Heart left ventricle (tissue), 16 donors: ENCODE data around the gene COPS8. TPM values are rescaled to one million over a fixed set of nuclear protein-coding genes. Genes with fewer than 3 reads are reported as not detected.

Source experiments
- ATAC-seq, 4 donors: fragments of 200-7000 bp; cut with Tn5 transposase; one replicate each; pipeline ENCODE4 v1.9.1; 2020 to 2022; ENCODE audit warnings: moderate library complexity in 4 of 4, mild to moderate bottlenecking in 3 of 4, moderate number of reproducible peaks in 1 of 4
- DNase-seq, 5 donors: peaks; one replicate each; pipeline ENCODE4 v3.0.0-alpha.2; 2020
- H3K27ac ChIP-seq, 12 donors: fragments of 200-600 bp; sonication (generic) in 4 of 12; one replicate each; pipeline versions ENCODE4 v1.5.0 to v1.8.0; 2016 to 2022; ENCODE audit warnings: mild to moderate bottlenecking in 2 of 12
- H3K27me3 ChIP-seq, 9 donors: fragments of 200-600 bp; sonication (generic) in 2 of 9; one replicate each; pipeline versions ENCODE4 v1.5.1 to v1.8.0; 2016 to 2022; ENCODE audit warnings: mild to moderate bottlenecking in 3 of 9
- H3K36me3 ChIP-seq, 9 donors: fragments of 200-600 bp; sonication (generic) in 2 of 9; one replicate each; pipeline versions ENCODE4 v1.5.0 to v1.8.0; 2018 to 2022; ENCODE audit warnings: mild to moderate bottlenecking in 2 of 9
- H3K4me1 ChIP-seq, 12 donors: fragments of 200-600 bp; sonication (generic) in 4 of 12; one replicate each; pipeline versions ENCODE4 v1.5.0 to v1.8.0; 2016 to 2022; ENCODE audit warnings: mild to moderate bottlenecking in 3 of 12
- H3K4me3 ChIP-seq, 12 donors: fragments of 200-600 bp; sonication (generic) in 4 of 12; one replicate each; pipeline versions ENCODE4 v1.5.0 to v1.8.0; 2017 to 2022; ENCODE audit warnings: mild to moderate bottlenecking in 9 of 12, moderate library complexity in 4 of 12
- H3K9me3 ChIP-seq, 12 donors: fragments of 200-600 bp; sonication (generic) in 4 of 12; one replicate each; pipeline versions ENCODE4 v1.5.0 to v1.8.0; 2016 to 2022; ENCODE audit warnings: mild to moderate bottlenecking in 1 of 12
- CTCF ChIP-seq, 12 donors: fragments of 200-600 bp; sonication (generic) in 4 of 12; IDR thresholded peaks; one replicate each; pipeline versions ENCODE4 v1.5.0 to v1.8.0; 2018 to 2022; ENCODE audit warnings: antibody characterized with exemption in 12 of 12, mild to moderate bottlenecking in 5 of 12
- POLR2A ChIP-seq, 2 donors: fragments of 450-650 bp; IDR thresholded peaks; one replicate each; pipeline ENCODE4 v1.6.1; 2017; ENCODE audit warnings: antibody characterized with exemption in 2 of 2, mild to moderate bottlenecking in 2 of 2, moderate library complexity in 2 of 2
- WGBS, 4 donors: extraction: QIAGEN DNeasy Blood & Tissue Kit in 2 of 4; methylation state at CpG; one replicate each; pipeline versions ENCODE4 v1.1.5 to v1.1.7; 2013 to 2018; 5-methylcytosine and 5-hydroxymethylcytosine counted together
- intact Hi-C, 10 donors: fragments of 100-400 bp; cut with DNase I; formaldehyde crosslinking; loops; one replicate each; pipeline versions ENCODE4 v1.11.1 to v1.14.2; 2022
- polyA plus RNA-seq, 2 donors: library from polyadenylated mRNA; stranded (reverse); fragments of 200-250 nt; gene quantifications; one replicate each; pipeline ENCODE4 v1.2.3, GENCODE V29; 2013
- total RNA-seq, 9 donors: library from RNA; depleted of rRNA in 2 of 9; stranded (reverse); fragments of >200 nt in 2 of 9; fragmentation: NEBNext Ultra II Directional in 3 of 9; extraction: Animal tissue kit (Norgen Biotek cat#: 25700) in 3 of 9; gene quantifications; one replicate each; pipeline versions ENCODE4 v1.1.0 to v1.2.4, GENCODE V29; 2016 to 2023
- donor health status: ischemic (EF 13 %, LVEDD 7.1; RV severe dilation, severe dysfunction).
- donor health status: healthy with polysubstance abuse.
- donor health status: DM: no; HTN: yes; CAD: no.
- donor health status: DM: no; HTN: no; CAD: no.
- donor health status: ischemic (EF 25% LVEDD 6.9; RV normal size, moderate dysfunction).
- donor health status: ischemic (EF 25% LVEDD 5.7; RV mildly dilated, moderate dysfunction).
- donor health status: healthy.
- donor health status: DM: yes; HTN: yes; CAD: no.
- donor health status: ischemic (EF 35%, LVEDD 5.7; RV mildly dilated, moderate dysfunction).
- donor health status: nonischemic (EF 11% LVEDD 7.7; RV severe dilation, severe dysfunction).
- donor health status: DM: yes; HTN: yes; CAD: no.
- donor health status: PGD.
- donor health status: ischemic (EF 29% LVEDD 5.4; RV normal size, mild dysfunction).
- donor health status: nonischemic (EF 23%, LVEDD 6.1; RV moderate dilation, normal function).

COPS8 gene
- total and polyA plus RNA-seq, 11 donors = 34.7 to 231 (median 93.0) TPM

- Histone ChIP-seq H3K27me3 (no peaks in the 10 kb centered on the region), H3K36me3 (no peaks in the 10 kb centered on the region), H3K4me1 (peaks cover 0 to 13% (median 0%) of the 10 kb centered on the region in 12 donors), H3K9me3 (peaks cover 0 to 15% (median 7%) of the 10 kb centered on the region in 12 donors), H3K4me3 (no peak overlapping the region), H3K27ac (no peak overlapping the region)
- TF ChIP-seq POLR2A (IDR thresholded peaks at IDR 0.05) = no peak
- TF ChIP-seq CTCF (IDR thresholded peaks at IDR 0.05) = no peak
- 59 to 73% (median 68%) methylated on average over 5 of the region's 5 CpGs for WGBS, 4 donors
- DNase-seq (no peak), ATAC-seq (no peak)
- intact Hi-C loops = no loop called here
These were observed 41.8 kb upstream of the COPS8 start for GRCh38 chr2:237043866-237044265.

GRCh38 chr2:237044281-237044680 is 41.4 kb upstream of the COPS8 start:
- ATAC-seq = no peak
- TF ChIP-seq CTCF (IDR thresholded peaks at IDR 0.05) (no peak), POLR2A (IDR thresholded peaks at IDR 0.05) (no peak)
- no peak for DNase-seq
- no peaks in the 10 kb centered on the region for H3K27me3 ChIP-seq
- 36 to 51% (median 47%) methylated on average over 3 of the region's 3 CpGs for WGBS, 4 donors
- intact Hi-C loops = no loop called here
- peaks cover 0 to 13% (median 0%) of the 10 kb centered on the region in 12 donors for H3K4me1 ChIP-seq
- no peaks in the 10 kb centered on the region for H3K36me3 ChIP-seq
- no peak overlapping the region for H3K27ac ChIP-seq
- peaks cover 0 to 19% (median 11%) of the 10 kb centered on the region in 12 donors for H3K9me3 ChIP-seq
- no peak overlapping the region for H3K4me3 ChIP-seq

- Histone ChIP-seq H3K9me3 (peaks cover 0 to 24% (median 12%) of the 10 kb centered on the region in 12 donors), H3K27me3 (no peaks in the 10 kb centered on the region), H3K4me3 (no peak overlapping the region), H3K36me3 (no peaks in the 10 kb centered on the region), H3K4me1 (peaks cover 0 to 13% (median 0%) of the 10 kb centered on the region in 12 donors), H3K27ac (no peak overlapping the region)
- WGBS, 4 donors = 83 to 88% (median 85%) methylated on average over 4 of the region's 4 CpGs
- ATAC-seq (no peak), DNase-seq (no peak)
- intact Hi-C loops = no loop called here
- TF ChIP-seq CTCF (IDR thresholded peaks at IDR 0.05) (no peak), POLR2A (IDR thresholded peaks at IDR 0.05) (no peak)
These were observed 40.2 kb upstream of the COPS8 start for GRCh38 chr2:237045449-237045848.

- Histone ChIP-seq H3K27me3 (no peaks in the 10 kb centered on the region), H3K9me3 (peaks cover 0 to 24% (median 12%) of the 10 kb centered on the region in 12 donors), H3K4me1 (peaks cover 0 to 6% (median 0%) of the 10 kb centered on the region in 12 donors), H3K27ac (no peak overlapping the region), H3K4me3 (no peak overlapping the region), H3K36me3 (no peaks in the 10 kb centered on the region)
- 96 to 100% (median 97%) methylated on average over 1 of the region's 1 CpG for WGBS, 4 donors
- TF ChIP-seq POLR2A (IDR thresholded peaks at IDR 0.05) (no peak), CTCF (IDR thresholded peaks at IDR 0.05) (no peak)
- ATAC-seq (no peak), DNase-seq (no peak)
- intact Hi-C loops = no loop called here
These were observed 37.1 kb upstream of the COPS8 start for GRCh38 chr2:237048595-237048994.
